GM23338 (cell line): ENCODE data around the gene RNF115. TPM values are rescaled to one million over a fixed set of nuclear protein-coding genes. Genes with fewer than 3 reads are reported as not detected.

ENCODE experiments used
- ATAC-seq: fragments of 200-7000 bp; cut with Tn5 transposase; 3 replicates; pipeline ENCODE4 v1.9.1; 2020
- DNase-seq: peaks from one replicate; pipeline ENCODE4 v3.0.0-alpha.2; 2015; ENCODE audit warnings: low spot score
- H2AFZ ChIP-seq: fragments of 200-600 bp; sonication (generic); 2 replicates; pipeline ENCODE4 v1.8.0; 2016; ENCODE audit warnings: antibody characterized with exemption, mild to moderate bottlenecking, moderate library complexity
- H3F3A ChIP-seq: fragments of 200-600 bp; sonication (generic); replicated peaks from 2 replicates; pipeline ENCODE4 v1.8.0; 2017; ENCODE audit warnings: antibody characterized with exemption, mixed run types, low read depth
- H3K27ac ChIP-seq: fragments of 200-600 bp; sonication (generic); 2 replicates; pipeline ENCODE4 v1.6.1; 2016; ENCODE audit warnings: low read depth
- H3K27me3 ChIP-seq: fragments of 200-600 bp; sonication (generic); 2 replicates; pipeline ENCODE4 v1.8.0; 2016; ENCODE audit warnings: mild to moderate bottlenecking, mixed run types, moderate library complexity; ENCODE audit not compliant: insufficient read depth
- H3K36me3 ChIP-seq: fragments of 200-600 bp; sonication (generic); 2 replicates; pipeline ENCODE4 v1.8.0; 2016; ENCODE audit warnings: mild to moderate bottlenecking; ENCODE audit not compliant: insufficient read depth
- H3K4me1 ChIP-seq: fragments of 200-600 bp; sonication (generic); 2 replicates; pipeline ENCODE4 v1.8.0; 2016; ENCODE audit warnings: mild to moderate bottlenecking, moderate library complexity; ENCODE audit not compliant: insufficient read depth
- H3K4me2 ChIP-seq: fragments of 200-600 bp; sonication (generic); 2 replicates; pipeline ENCODE4 v1.7.1; 2017; ENCODE audit warnings: mixed run types
- H3K4me3 ChIP-seq: fragments of 200-600 bp; sonication (generic); 2 replicates; pipeline ENCODE4 v1.6.1; 2016; ENCODE audit warnings: mixed run types
- H3K79me2 ChIP-seq: fragments of 200-600 bp; sonication (generic); replicated peaks from 2 replicates; pipeline ENCODE4 v1.8.0; 2017; ENCODE audit warnings: mild to moderate bottlenecking; ENCODE audit not compliant: insufficient read depth
- H3K9me2 ChIP-seq: fragments of 200-600 bp; sonication (generic); 2 replicates; pipeline ENCODE4 v1.8.0; 2017; ENCODE audit not compliant: insufficient read depth
- H4K20me1 ChIP-seq: fragments of 200-600 bp; sonication (generic); replicated peaks from 2 replicates; pipeline ENCODE4 v1.8.0; 2017; ENCODE audit warnings: mild to moderate bottlenecking; ENCODE audit not compliant: insufficient read depth
- H3K27ac Mint-ChIP-seq: 2 replicates; pipeline ENCODE4 v1.8.0; 2020; ENCODE audit warnings: inconsistent platforms, mild to moderate bottlenecking, moderate library complexity, mixed read lengths
- H3K27me3 Mint-ChIP-seq: 3 replicates; pipeline ENCODE4 v1.8.0; 2022; ENCODE audit warnings: low read depth, mild to moderate bottlenecking, moderate library complexity, mixed read lengths, inconsistent platforms; ENCODE audit not compliant: insufficient read depth, poor library complexity
- H3K36me3 Mint-ChIP-seq: 3 replicates; pipeline ENCODE4 v1.8.0; 2021; ENCODE audit warnings: low read depth, mild to moderate bottlenecking, inconsistent platforms, moderate library complexity, mixed read lengths
- H3K4me1 Mint-ChIP-seq: 3 replicates; pipeline ENCODE4 v1.8.0; 2020; ENCODE audit warnings: mild to moderate bottlenecking, inconsistent platforms, mixed read lengths
- H3K4me3 Mint-ChIP-seq: 3 replicates; pipeline ENCODE4 v1.8.0; 2021; ENCODE audit warnings: moderate library complexity, mild to moderate bottlenecking, inconsistent platforms, mixed read lengths
- H3K9me3 Mint-ChIP-seq: 3 replicates; pipeline ENCODE4 v1.8.0; 2020; ENCODE audit warnings: moderate library complexity, mild to moderate bottlenecking, inconsistent platforms, mixed read lengths
- STAT1 ChIP-seq: IDR thresholded peaks from one replicate; pipeline ENCODE4 v1.6.1; 2016; ENCODE audit warnings: antibody characterized with exemption; ENCODE audit not compliant: unreplicated experiment
- polyA plus RNA-seq: library from polyadenylated mRNA; unstranded; fragments of >200 nt; fragmentation: Nextera tagmentation; extraction: Ambion mirVana; gene quantifications from 2 replicates; pipeline ENCODE4 v1.2.1, GENCODE V29; 2016
- total RNA-seq: library from RNA; depleted of rRNA; stranded (reverse); fragments of >200 nt; shearing (Covaris generic); gene quantifications from 2 replicates; pipeline ENCODE4 v1.2.3, GENCODE V29; 2014
- TF ChIP-seq, protein P1 (sequence below): fragments of 250-450 bp; sonication (Bioruptor Pico); IDR thresholded peaks from 2 replicates; pipeline ENCODE4 v1.5.0; 2020; ENCODE audit warnings: mild to moderate bottlenecking, moderate library complexity
- TF ChIP-seq, protein P2 (sequence below): IDR thresholded peaks from one replicate; pipeline ENCODE4 v1.6.1; 2018; ENCODE audit warnings: antibody characterized with exemption; ENCODE audit not compliant: unreplicated experiment

RNF115 gene
- total and polyA plus RNA-seq, 2 experiments from 2014 or later: 10.6 to 10.9 TPM

DNA sequence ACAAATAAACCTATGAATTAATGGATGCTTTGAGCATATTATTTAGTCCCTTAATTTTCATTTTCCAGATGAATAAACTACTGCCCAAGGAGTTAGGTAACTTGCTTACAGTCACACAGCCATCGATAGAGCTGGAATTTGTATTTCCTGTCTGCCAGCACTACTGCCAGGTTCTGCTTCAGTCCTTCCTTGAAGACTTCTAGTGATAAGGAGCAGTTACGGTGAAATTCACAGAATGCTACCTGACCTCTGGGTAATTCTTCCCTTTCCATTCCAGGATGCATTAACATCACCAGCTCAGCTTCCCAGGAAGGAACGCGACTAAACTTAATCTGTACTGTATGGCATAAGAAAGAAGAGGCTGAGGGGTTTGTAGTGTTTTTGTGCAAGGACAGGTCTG lies 93.4 kb downstream of the RNF115 start (continued):
- TF ChIP-seq, protein P1, sequence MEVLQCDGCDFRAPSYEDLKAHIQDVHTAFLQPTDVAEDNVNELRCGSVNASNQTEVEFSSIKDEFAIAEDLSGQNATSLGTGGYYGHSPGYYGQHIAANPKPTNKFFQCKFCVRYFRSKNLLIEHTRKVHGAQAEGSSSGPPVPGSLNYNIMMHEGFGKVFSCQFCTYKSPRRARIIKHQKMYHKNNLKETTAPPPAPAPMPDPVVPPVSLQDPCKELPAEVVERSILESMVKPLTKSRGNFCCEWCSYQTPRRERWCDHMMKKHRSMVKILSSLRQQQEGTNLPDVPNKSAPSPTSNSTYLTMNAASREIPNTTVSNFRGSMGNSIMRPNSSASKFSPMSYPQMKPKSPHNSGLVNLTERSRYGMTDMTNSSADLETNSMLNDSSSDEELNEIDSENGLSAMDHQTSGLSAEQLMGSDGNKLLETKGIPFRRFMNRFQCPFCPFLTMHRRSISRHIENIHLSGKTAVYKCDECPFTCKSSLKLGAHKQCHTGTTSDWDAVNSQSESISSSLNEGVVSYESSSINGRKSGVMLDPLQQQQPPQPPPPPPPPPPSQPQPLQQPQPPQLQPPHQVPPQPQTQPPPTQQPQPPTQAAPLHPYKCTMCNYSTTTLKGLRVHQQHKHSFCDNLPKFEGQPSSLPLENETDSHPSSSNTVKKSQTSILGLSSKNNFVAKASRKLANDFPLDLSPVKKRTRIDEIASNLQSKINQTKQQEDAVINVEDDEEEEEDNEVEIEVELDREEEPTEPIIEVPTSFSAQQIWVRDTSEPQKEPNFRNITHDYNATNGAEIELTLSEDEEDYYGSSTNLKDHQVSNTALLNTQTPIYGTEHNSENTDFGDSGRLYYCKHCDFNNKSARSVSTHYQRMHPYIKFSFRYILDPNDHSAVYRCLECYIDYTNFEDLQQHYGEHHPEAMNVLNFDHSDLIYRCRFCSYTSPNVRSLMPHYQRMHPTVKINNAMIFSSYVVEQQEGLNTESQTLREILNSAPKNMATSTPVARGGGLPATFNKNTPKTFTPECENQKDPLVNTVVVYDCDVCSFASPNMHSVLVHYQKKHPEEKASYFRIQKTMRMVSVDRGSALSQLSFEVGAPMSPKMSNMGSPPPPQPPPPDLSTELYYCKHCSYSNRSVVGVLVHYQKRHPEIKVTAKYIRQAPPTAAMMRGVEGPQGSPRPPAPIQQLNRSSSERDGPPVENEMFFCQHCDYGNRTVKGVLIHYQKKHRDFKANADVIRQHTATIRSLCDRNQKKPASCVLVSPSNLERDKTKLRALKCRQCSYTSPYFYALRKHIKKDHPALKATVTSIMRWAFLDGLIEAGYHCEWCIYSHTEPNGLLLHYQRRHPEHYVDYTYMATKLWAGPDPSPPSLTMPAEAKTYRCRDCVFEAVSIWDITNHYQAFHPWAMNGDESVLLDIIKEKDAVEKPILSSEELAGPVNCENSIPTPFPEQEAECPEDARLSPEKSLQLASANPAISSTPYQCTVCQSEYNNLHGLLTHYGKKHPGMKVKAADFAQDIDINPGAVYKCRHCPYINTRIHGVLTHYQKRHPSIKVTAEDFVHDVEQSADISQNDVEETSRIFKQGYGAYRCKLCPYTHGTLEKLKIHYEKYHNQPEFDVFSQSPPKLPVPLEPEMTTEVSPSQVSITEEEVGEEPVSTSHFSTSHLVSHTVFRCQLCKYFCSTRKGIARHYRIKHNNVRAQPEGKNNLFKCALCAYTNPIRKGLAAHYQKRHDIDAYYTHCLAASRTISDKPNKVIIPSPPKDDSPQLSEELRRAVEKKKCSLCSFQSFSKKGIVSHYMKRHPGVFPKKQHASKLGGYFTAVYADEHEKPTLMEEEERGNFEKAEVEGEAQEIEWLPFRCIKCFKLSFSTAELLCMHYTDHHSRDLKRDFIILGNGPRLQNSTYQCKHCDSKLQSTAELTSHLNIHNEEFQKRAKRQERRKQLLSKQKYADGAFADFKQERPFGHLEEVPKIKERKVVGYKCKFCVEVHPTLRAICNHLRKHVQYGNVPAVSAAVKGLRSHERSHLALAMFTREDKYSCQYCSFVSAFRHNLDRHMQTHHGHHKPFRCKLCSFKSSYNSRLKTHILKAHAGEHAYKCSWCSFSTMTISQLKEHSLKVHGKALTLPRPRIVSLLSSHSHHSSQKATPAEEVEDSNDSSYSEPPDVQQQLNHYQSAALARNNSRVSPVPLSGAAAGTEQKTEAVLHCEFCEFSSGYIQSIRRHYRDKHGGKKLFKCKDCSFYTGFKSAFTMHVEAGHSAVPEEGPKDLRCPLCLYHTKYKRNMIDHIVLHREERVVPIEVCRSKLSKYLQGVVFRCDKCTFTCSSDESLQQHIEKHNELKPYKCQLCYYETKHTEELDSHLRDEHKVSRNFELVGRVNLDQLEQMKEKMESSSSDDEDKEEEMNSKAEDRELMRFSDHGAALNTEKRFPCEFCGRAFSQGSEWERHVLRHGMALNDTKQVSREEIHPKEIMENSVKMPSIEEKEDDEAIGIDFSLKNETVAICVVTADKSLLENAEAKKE (CRISPR knock-in tag): no peak
- no peak for TF ChIP-seq STAT1
- TF ChIP-seq, protein P2, sequence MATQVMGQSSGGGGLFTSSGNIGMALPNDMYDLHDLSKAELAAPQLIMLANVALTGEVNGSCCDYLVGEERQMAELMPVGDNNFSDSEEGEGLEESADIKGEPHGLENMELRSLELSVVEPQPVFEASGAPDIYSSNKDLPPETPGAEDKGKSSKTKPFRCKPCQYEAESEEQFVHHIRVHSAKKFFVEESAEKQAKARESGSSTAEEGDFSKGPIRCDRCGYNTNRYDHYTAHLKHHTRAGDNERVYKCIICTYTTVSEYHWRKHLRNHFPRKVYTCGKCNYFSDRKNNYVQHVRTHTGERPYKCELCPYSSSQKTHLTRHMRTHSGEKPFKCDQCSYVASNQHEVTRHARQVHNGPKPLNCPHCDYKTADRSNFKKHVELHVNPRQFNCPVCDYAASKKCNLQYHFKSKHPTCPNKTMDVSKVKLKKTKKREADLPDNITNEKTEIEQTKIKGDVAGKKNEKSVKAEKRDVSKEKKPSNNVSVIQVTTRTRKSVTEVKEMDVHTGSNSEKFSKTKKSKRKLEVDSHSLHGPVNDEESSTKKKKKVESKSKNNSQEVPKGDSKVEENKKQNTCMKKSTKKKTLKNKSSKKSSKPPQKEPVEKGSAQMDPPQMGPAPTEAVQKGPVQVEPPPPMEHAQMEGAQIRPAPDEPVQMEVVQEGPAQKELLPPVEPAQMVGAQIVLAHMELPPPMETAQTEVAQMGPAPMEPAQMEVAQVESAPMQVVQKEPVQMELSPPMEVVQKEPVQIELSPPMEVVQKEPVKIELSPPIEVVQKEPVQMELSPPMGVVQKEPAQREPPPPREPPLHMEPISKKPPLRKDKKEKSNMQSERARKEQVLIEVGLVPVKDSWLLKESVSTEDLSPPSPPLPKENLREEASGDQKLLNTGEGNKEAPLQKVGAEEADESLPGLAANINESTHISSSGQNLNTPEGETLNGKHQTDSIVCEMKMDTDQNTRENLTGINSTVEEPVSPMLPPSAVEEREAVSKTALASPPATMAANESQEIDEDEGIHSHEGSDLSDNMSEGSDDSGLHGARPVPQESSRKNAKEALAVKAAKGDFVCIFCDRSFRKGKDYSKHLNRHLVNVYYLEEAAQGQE: no peak

- no peaks in the 10 kb centered on the region for H3K36me3 ChIP-seq
- H3K4me1 ChIP-seq: 0 out of 2 replicates have a peak, but pooled peaks cover 6% of the 10 kb centered on the region
- H3K27me3 ChIP-seq: no peaks in the 10 kb centered on the region
- no peak overlapping the region for H3K4me3 ChIP-seq
- no peak overlapping the region for H3K4me3 Mint-ChIP-seq
- H3K27ac Mint-ChIP-seq: no peak overlapping the region
- no peak overlapping the region for H3K4me2 ChIP-seq
- peaks cover 8% of the 10 kb centered on the region for H3K27me3 Mint-ChIP-seq
- H2AFZ ChIP-seq: no peak overlapping the region; the same call in 1 of the 2 replicates
- H3K4me1 Mint-ChIP-seq: peaks cover 25% of the 10 kb centered on the region
- H3K9me3 Mint-ChIP-seq: no peaks in the 10 kb centered on the region
- no peaks in the 10 kb centered on the region for H3K9me2 ChIP-seq
- DNase-seq: no peak
- ATAC-seq: no peak
- H3K36me3 Mint-ChIP-seq: no peaks in the 10 kb centered on the region
- no peaks in the 10 kb centered on the region for H3F3A ChIP-seq
- H4K20me1 ChIP-seq: peaks cover 4% of the 10 kb centered on the region; the same call in 1 of the 2 replicates
- no peaks in the 10 kb centered on the region for H3K79me2 ChIP-seq
- H3K27ac ChIP-seq: no peak overlapping the region
- TF ChIP-seq, protein P1 (CRISPR knock-in tag): no peak
- TF ChIP-seq STAT1: no peak
Measured at GRCh38 chr1:145729666-145730436, 94.0 kb downstream of the RNF115 start.
